ENCODE results near the gene ST7L.

ST7L gene

GRCh38 chr1:112527266-112528010, 91.5 kb downstream of the ST7L start:
- no peaks in the 10 kb centered on the region for H3K79me2 ChIP-seq (ENCODE audit: control insufficient read depth, low read length)
- H3K4me1 ChIP-seq (ENCODE audit: control insufficient read depth, low read length) = no peaks in the 10 kb centered on the region
- H3K4me2 ChIP-seq (ENCODE audit: low read length) = no peak overlapping the region
- H3K9me2 ChIP-seq (replicated peaks; ENCODE audit: control insufficient read depth, low read length) = no peaks in the 10 kb centered on the region
- no peaks in the 10 kb centered on the region for H3F3A ChIP-seq (ENCODE audit: control insufficient read depth, insufficient read depth)
- H4K20me1 ChIP-seq (ENCODE audit: control insufficient read depth, insufficient read depth, low read depth, low read length) = no peaks in the 10 kb centered on the region
- no peak overlapping the region for H3K27ac ChIP-seq (ENCODE audit: low read depth, low read length)
- no peaks in the 10 kb centered on the region for H3K27me3 ChIP-seq (ENCODE audit: control insufficient read depth, low read length)
- no peaks in the 10 kb centered on the region for H3K9me3 ChIP-seq (ENCODE audit: control insufficient read depth, insufficient read depth, low read length)
- no peak for TF ChIP-seq EZH2phosphoT487 (IDR thresholded peaks at IDR 0.05; ENCODE audit: borderline replicate concordance, low read length)
- TF ChIP-seq, protein P1, sequence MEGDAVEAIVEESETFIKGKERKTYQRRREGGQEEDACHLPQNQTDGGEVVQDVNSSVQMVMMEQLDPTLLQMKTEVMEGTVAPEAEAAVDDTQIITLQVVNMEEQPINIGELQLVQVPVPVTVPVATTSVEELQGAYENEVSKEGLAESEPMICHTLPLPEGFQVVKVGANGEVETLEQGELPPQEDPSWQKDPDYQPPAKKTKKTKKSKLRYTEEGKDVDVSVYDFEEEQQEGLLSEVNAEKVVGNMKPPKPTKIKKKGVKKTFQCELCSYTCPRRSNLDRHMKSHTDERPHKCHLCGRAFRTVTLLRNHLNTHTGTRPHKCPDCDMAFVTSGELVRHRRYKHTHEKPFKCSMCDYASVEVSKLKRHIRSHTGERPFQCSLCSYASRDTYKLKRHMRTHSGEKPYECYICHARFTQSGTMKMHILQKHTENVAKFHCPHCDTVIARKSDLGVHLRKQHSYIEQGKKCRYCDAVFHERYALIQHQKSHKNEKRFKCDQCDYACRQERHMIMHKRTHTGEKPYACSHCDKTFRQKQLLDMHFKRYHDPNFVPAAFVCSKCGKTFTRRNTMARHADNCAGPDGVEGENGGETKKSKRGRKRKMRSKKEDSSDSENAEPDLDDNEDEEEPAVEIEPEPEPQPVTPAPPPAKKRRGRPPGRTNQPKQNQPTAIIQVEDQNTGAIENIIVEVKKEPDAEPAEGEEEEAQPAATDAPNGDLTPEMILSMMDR (IDR thresholded peaks at IDR 0.05; ENCODE audit: low read depth, low read length, poor library complexity, severe bottlenecking) = no peak
- no peaks in the 10 kb centered on the region for H3K36me3 ChIP-seq (ENCODE audit: control insufficient read depth, low read length)
- no peak overlapping the region for H3K4me3 ChIP-seq (ENCODE audit: low read length)

GRCh38 chr1:112524986-112525385, 94.0 kb downstream of the ST7L start:
- no peaks in the 10 kb centered on the region for H3F3A ChIP-seq (ENCODE audit: control insufficient read depth, insufficient read depth)
- no peaks in the 10 kb centered on the region for H3K27me3 ChIP-seq (ENCODE audit: control insufficient read depth, low read length)
- no peaks in the 10 kb centered on the region for H3K36me3 ChIP-seq (ENCODE audit: control insufficient read depth, low read length)
- no peaks in the 10 kb centered on the region for H3K9me2 ChIP-seq (replicated peaks; ENCODE audit: control insufficient read depth, low read length)
- no peak overlapping the region for H3K27ac ChIP-seq (ENCODE audit: low read depth, low read length)
- H3K9me3 ChIP-seq (ENCODE audit: control insufficient read depth, insufficient read depth, low read length) = no peaks in the 10 kb centered on the region
- H3K79me2 ChIP-seq (ENCODE audit: control insufficient read depth, low read length) = no peaks in the 10 kb centered on the region
- H3K4me1 ChIP-seq (ENCODE audit: control insufficient read depth, low read length) = no peaks in the 10 kb centered on the region
- no peak overlapping the region for H3K4me3 ChIP-seq (ENCODE audit: low read length)
- TF ChIP-seq, protein P1 (IDR thresholded peaks at IDR 0.05; ENCODE audit: low read depth, low read length, poor library complexity, severe bottlenecking) = no peak
- TF ChIP-seq EZH2phosphoT487 (IDR thresholded peaks at IDR 0.05; ENCODE audit: borderline replicate concordance, low read length) = no peak
- no peaks in the 10 kb centered on the region for H4K20me1 ChIP-seq (ENCODE audit: control insufficient read depth, insufficient read depth, low read depth, low read length)
- no peak overlapping the region for H3K4me2 ChIP-seq (ENCODE audit: low read length)

DNA sequence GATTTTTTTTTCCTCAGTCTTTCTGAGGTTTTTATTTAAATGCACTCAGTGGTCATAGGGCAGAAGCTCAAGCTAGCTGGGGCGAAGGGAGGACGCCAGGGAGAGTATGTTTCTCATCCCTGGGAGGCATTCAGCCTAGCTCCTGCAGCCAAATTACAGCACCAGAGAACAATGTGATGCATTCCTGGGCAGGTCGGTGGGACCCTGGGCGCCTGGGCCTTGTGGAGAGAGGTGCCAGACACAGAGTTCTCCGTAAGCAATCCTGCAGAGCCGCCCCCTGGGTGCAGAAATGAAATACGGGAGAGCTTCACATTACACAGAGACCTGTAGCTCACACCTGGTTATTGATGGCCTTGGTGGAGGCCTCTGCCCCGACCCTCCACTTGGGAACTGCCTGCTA, 94.7 kb downstream of the ST7L start:
- no peaks in the 10 kb centered on the region for H4K20me1 ChIP-seq (ENCODE audit: control insufficient read depth, insufficient read depth, low read depth, low read length)
- no peaks in the 10 kb centered on the region for H3K36me3 ChIP-seq (ENCODE audit: control insufficient read depth, low read length)
- no peaks in the 10 kb centered on the region for H3K9me2 ChIP-seq (replicated peaks; ENCODE audit: control insufficient read depth, low read length)
- no peaks in the 10 kb centered on the region for H3K27me3 ChIP-seq (ENCODE audit: control insufficient read depth, low read length)
- H3F3A ChIP-seq (ENCODE audit: control insufficient read depth, insufficient read depth) = no peaks in the 10 kb centered on the region
- H3K27ac ChIP-seq (ENCODE audit: low read depth, low read length) = no peak overlapping the region
- TF ChIP-seq, protein P1 (IDR thresholded peaks at IDR 0.05; ENCODE audit: low read depth, low read length, poor library complexity, severe bottlenecking) = no peak
- TF ChIP-seq EZH2phosphoT487 (IDR thresholded peaks at IDR 0.05; ENCODE audit: borderline replicate concordance, low read length) = no peak
- no peak overlapping the region for H3K4me3 ChIP-seq (ENCODE audit: low read length)
- no peaks in the 10 kb centered on the region for H3K4me1 ChIP-seq (ENCODE audit: control insufficient read depth, low read length)
- H3K9me3 ChIP-seq (ENCODE audit: control insufficient read depth, insufficient read depth, low read length) = no peaks in the 10 kb centered on the region
- H3K4me2 ChIP-seq (ENCODE audit: low read length) = no peak overlapping the region
- H3K79me2 ChIP-seq (ENCODE audit: control insufficient read depth, low read length) = no peaks in the 10 kb centered on the region

All from DOHH2 (cell line).